Panc1 (cell line): ENCODE results near the gene FAM98A. TPM values are rescaled to one million over a fixed set of nuclear protein-coding genes. Genes with fewer than 3 reads are reported as not detected.

ENCODE experiments used
- ATAC-seq: fragments of 200-7000 bp; cut with Tn5 transposase; 2 replicates; pipeline ENCODE4 v1.9.1; 2020; ENCODE audit warnings: mild to moderate bottlenecking, moderate library complexity
- BruUV-seq: library from RNA; stranded (reverse); fragments of 400-500 nt; replicated peaks from 2 replicates; lab custom pipeline; 2021; lab: Mats Ljungman, UMichigan
- CTCF ChIA-PET: fragments of 300-600 bp; sonication (Branson Sonifier 250); formaldehyde crosslinking; loops from one replicate; lab custom pipeline; 2022; ENCODE audit warnings: antibody characterized with exemption; lab: Charles Lee
- POLR2A ChIA-PET: fragments of 300-600 bp; sonication (Branson Sonifier 250); formaldehyde crosslinking; loops from one replicate; lab custom pipeline; 2022; ENCODE audit warnings: antibody characterized with exemption; lab: Charles Lee
- DNase-seq: peaks from one replicate; pipeline ENCODE4 v3.0.0-alpha.2; 2010; ENCODE audit warnings: low read depth, low spot score
- H3K27ac ChIP-seq: 2 replicates; pipeline ENCODE4 v1.5.1; 2011; ENCODE audit warnings: mild to moderate bottlenecking, low read length, inconsistent platforms
- H3K27me3 ChIP-seq: fragments of 200-500 bp; sonication (Bioruptor generic); 2 replicates; pipeline ENCODE4 v1.6.0; 2014; ENCODE audit warnings: low read length, inconsistent platforms; ENCODE audit not compliant: control insufficient read depth, insufficient read depth
- H3K36me3 ChIP-seq: fragments of 200-500 bp; sonication (Bioruptor generic); 2 replicates; pipeline ENCODE4 v1.5.1; 2014; ENCODE audit warnings: inconsistent platforms, mild to moderate bottlenecking, low read length, moderate library complexity; ENCODE audit not compliant: control insufficient read depth, insufficient read depth
- H3K4me1 ChIP-seq: 2 replicates; pipeline ENCODE4 v1.5.1; 2011; ENCODE audit warnings: inconsistent platforms, mild to moderate bottlenecking, low read length, moderate library complexity; ENCODE audit not compliant: control insufficient read depth, insufficient read depth
- H3K4me3 ChIP-seq, 2 experiments: 2 replicates each; pipeline ENCODE4 v1.5.1; 2011 to 2012; ENCODE audit warnings: low read depth in 2 of 2, low read length in 2 of 2, mild to moderate bottlenecking in 2 of 2, inconsistent platforms in 1 of 2, moderate library complexity in 1 of 2
- H3K9me3 ChIP-seq: fragments of 200-500 bp; sonication (Bioruptor generic); 2 replicates; pipeline ENCODE4 v1.5.1; 2014; ENCODE audit warnings: low read depth, mild to moderate bottlenecking, inconsistent platforms, low read length, moderate library complexity; ENCODE audit not compliant: control insufficient read depth, insufficient read depth
- CTCF ChIP-seq: fragments of 450-650 bp; IDR thresholded peaks from 2 replicates; pipeline ENCODE4 v1.5.1; 2017; ENCODE audit warnings: mild to moderate bottlenecking
- POLR2AphosphoS5 ChIP-seq: IDR thresholded peaks from 2 replicates; pipeline ENCODE4 v1.6.1; 2012; ENCODE audit warnings: mild to moderate bottlenecking, low read depth, low read length, moderate library complexity
- REST ChIP-seq, 2 experiments: IDR thresholded peaks; 2 replicates each; pipeline ENCODE4 v1.6.1; 2011 to 2012; ENCODE audit warnings: low read depth in 2 of 2, control low read depth in 1 of 2, low read length in 1 of 2, mild to moderate bottlenecking in 1 of 2, moderate library complexity in 1 of 2; ENCODE audit not compliant: insufficient read depth in 1 of 2
- SIN3A ChIP-seq: IDR thresholded peaks from 2 replicates; pipeline ENCODE4 v1.6.1; 2012; ENCODE audit warnings: low read depth, mild to moderate bottlenecking, low read length, moderate library complexity, borderline replicate concordance; ENCODE audit not compliant: insufficient read depth
- TCF7L2 ChIP-seq: IDR thresholded peaks from 2 replicates; pipeline ENCODE4 v1.6.1; 2011; ENCODE audit warnings: mild to moderate bottlenecking, low read depth, low read length, inconsistent platforms
- in situ Hi-C: cut with HindIII; loops from 2 replicates; pipeline ENCODE4 v1.10.0; 2016; ENCODE audit warnings: low sequenced_read_pairs, low pct_unique_long_range_greater_than_20kb
- intact Hi-C: fragments of 100-400 bp; cut with micrococcal nuclease; formaldehyde crosslinking; loops from one replicate; pipeline ENCODE4 v1.10.0; 2022; ENCODE audit not compliant: unreplicated experiment
- total RNA-seq: library from RNA; stranded (reverse); gene quantifications from one replicate; pipeline ENCODE4 v1.2.1, GENCODE V29; 2021; ENCODE audit not compliant: unreplicated experiment

The FAM98A gene
- total RNA-seq, 1 experiment from 2014 or later, result 39.2 TPM

GRCh38 chr2:33617989-33618388 lies 18.9 kb upstream of the FAM98A start:
- intact Hi-C loops (no loop called here), in situ Hi-C loops (no loop called here)
- H3K27me3 ChIP-seq, result no peaks in the 10 kb centered on the region
- no peak overlapping the region for H3K27ac ChIP-seq
- no peaks in the 10 kb centered on the region for H3K4me1 ChIP-seq
- DNase-seq (no peak), ATAC-seq (no peak)
- POLR2A ChIA-PET, result no interaction called here
- H3K36me3 ChIP-seq, result no peaks in the 10 kb centered on the region
- H3K9me3 ChIP-seq, result peaks cover 6% of the 10 kb centered on the region; the same call in 1 of the 2 replicates
- no peak overlapping the region for H3K4me3 ChIP-seq
- CTCF ChIA-PET, result no interaction called here
- BruUV-seq, result no TSS peak
- TF ChIP-seq REST (IDR thresholded peaks at IDR 0.05; ENCODE audit: insufficient read depth in 1 of 2, low read depth in 2 of 2, low read length in 1 of 2) (no peak), SIN3A (no peak), TCF7L2 (no peak), POLR2AphosphoS5 (no peak), CTCF (no peak)

GRCh38 chr2:33617401-33617800 lies 18.3 kb upstream of the FAM98A start:
- no TSS peak for BruUV-seq

More at GRCh38 chr2:33617401-33617800, 18.3 kb upstream of the FAM98A start:
- ChIA-PET CTCF (no interaction called here), POLR2A (no interaction called here)
- no peaks in the 10 kb centered on the region for H3K4me1 ChIP-seq
- no peaks in the 10 kb centered on the region for H3K27me3 ChIP-seq
- DNase-seq, result no peak
- H3K27ac ChIP-seq, result no peak overlapping the region
- no peaks in the 10 kb centered on the region for H3K36me3 ChIP-seq
- peaks cover 6% of the 10 kb centered on the region; the same call in 1 of the 2 replicates for H3K9me3 ChIP-seq
- intact Hi-C loops (no loop called here), in situ Hi-C loops (no loop called here)
- no peak for TF ChIP-seq CTCF
- no peak for TF ChIP-seq TCF7L2
- no peak for TF ChIP-seq REST (IDR thresholded peaks at IDR 0.05; ENCODE audit: insufficient read depth in 1 of 2, low read depth in 2 of 2, low read length in 1 of 2)
- no peak for TF ChIP-seq POLR2AphosphoS5
- ATAC-seq, result no peak
- H3K4me3 ChIP-seq, result no peak overlapping the region
